PFSK-1 (cell line): ENCODE results near the gene KDM4F.

Experiments used
- FOXP2 ChIP-seq: optimal IDR thresholded peaks from 2 replicates; pipeline ENCODE3; 2011; ENCODE audit warnings: borderline replicate concordance, control low read depth, inconsistent platforms; ENCODE audit not compliant: insufficient read depth; ENCODE audit errors: extremely low read length, extremely low read depth
- POLR2AphosphoS5 ChIP-seq: IDR thresholded peaks from 2 replicates; pipeline ENCODE4 v1.6.1; 2012; ENCODE audit warnings: low read depth, mild to moderate bottlenecking, control low read depth, low read length, moderate library complexity
- REST ChIP-seq, 2 experiments: IDR thresholded peaks; 2 replicates each; pipeline versions ENCODE4 v1.6.1 to v1.8.0; 2011 to 2012; ENCODE audit warnings: low read depth in 2 of 2, low read length in 2 of 2, control low read depth in 1 of 2, inconsistent platforms in 1 of 2, mild to moderate bottlenecking in 1 of 2, moderate library complexity in 1 of 2; ENCODE audit not compliant: insufficient read depth in 1 of 2
- SIN3A ChIP-seq: IDR thresholded peaks from 2 replicates; pipeline ENCODE4 v1.6.1; 2012; ENCODE audit warnings: mild to moderate bottlenecking, low read length, moderate library complexity, borderline replicate concordance; ENCODE audit not compliant: insufficient read depth
- TAF1 ChIP-seq: IDR thresholded peaks from 2 replicates; pipeline ENCODE4 v1.6.1; 2012; ENCODE audit warnings: low read length, control low read depth, borderline replicate concordance; ENCODE audit not compliant: insufficient read depth

The KDM4F gene

GRCh38 chr11:95070471-95070870, 21.2 kb downstream of the KDM4F start:
- TF ChIP-seq FOXP2 (no peak), SIN3A (no peak), REST (IDR thresholded peaks at IDR 0.05; ENCODE audit: insufficient read depth in 1 of 2, low read depth in 2 of 2, low read length in 2 of 2) (no peak), TAF1 (no peak), POLR2AphosphoS5 (no peak)

GRCh38 chr11:95072948-95073347, 23.7 kb downstream of the KDM4F start:
- TF ChIP-seq FOXP2 (no peak), SIN3A (no peak), POLR2AphosphoS5 (no peak), REST (IDR thresholded peaks at IDR 0.05; ENCODE audit: insufficient read depth in 1 of 2, low read depth in 2 of 2, low read length in 2 of 2) (no peak)

GRCh38 chr11:95074792-95075563, 25.8 kb downstream of the KDM4F start:
- TF ChIP-seq POLR2AphosphoS5 (no peak), FOXP2 (no peak), REST (IDR thresholded peaks at IDR 0.05; ENCODE audit: insufficient read depth in 1 of 2, low read depth in 2 of 2, low read length in 2 of 2) (no peak), TAF1 (no peak), SIN3A (no peak)

GRCh38 chr11:95076416-95076815, 27.2 kb downstream of the KDM4F start:
- TF ChIP-seq POLR2AphosphoS5: no peak
- TF ChIP-seq FOXP2: no peak
- TF ChIP-seq TAF1: no peak
- TF ChIP-seq SIN3A: no peak
- TF ChIP-seq REST (IDR thresholded peaks at IDR 0.05; ENCODE audit: insufficient read depth in 1 of 2, low read depth in 2 of 2, low read length in 2 of 2): no peak

GRCh38 chr11:95076981-95077380, 27.8 kb downstream of the KDM4F start:
- TF ChIP-seq POLR2AphosphoS5 (no peak), REST (IDR thresholded peaks at IDR 0.05; ENCODE audit: insufficient read depth in 1 of 2, low read depth in 2 of 2, low read length in 2 of 2) (no peak), FOXP2 (no peak), TAF1 (no peak), SIN3A (no peak)
